ENCODE results near the gene PCDHGA7. TPM values are rescaled to one million over a fixed set of nuclear protein-coding genes. Genes with fewer than 3 reads are reported as not detected.
"Not testable (repeated sequence)": the region's sequence is repeated elsewhere in the genome, so short reads cannot be mapped to it uniquely, and the experiment has no call there.

Gene PCDHGA7
- polyA plus RNA-seq, 1 experiment = 3.6 TPM

GRCh38 chr5:141369994-141370848, 12.3 kb upstream of the PCDHGA7 start, which contains the start of gene PCDHGB3:
Gene PCDHGB3 (plus strand): TSS chr5:141370242. CDS start chr5:141370395, 153 bp downstream.
- ChIA-PET POLR2A (interaction anchor here (0.6 kb wide), 1 partner anchor 198 kb away, joined by 3 read pairs; no protein-coding TSS in a partner anchor), CTCF (interaction anchor here (0.8 to 3.5 kb wide), 30 partner anchors 10 to 197 kb away, joined by 3 to 18 read pairs (median 4); partner anchors contain the start of genes PCDHB12, PCDHB9, PCDHGA10 and PCDHGA11)
- TF ChIP-seq, protein P1, sequence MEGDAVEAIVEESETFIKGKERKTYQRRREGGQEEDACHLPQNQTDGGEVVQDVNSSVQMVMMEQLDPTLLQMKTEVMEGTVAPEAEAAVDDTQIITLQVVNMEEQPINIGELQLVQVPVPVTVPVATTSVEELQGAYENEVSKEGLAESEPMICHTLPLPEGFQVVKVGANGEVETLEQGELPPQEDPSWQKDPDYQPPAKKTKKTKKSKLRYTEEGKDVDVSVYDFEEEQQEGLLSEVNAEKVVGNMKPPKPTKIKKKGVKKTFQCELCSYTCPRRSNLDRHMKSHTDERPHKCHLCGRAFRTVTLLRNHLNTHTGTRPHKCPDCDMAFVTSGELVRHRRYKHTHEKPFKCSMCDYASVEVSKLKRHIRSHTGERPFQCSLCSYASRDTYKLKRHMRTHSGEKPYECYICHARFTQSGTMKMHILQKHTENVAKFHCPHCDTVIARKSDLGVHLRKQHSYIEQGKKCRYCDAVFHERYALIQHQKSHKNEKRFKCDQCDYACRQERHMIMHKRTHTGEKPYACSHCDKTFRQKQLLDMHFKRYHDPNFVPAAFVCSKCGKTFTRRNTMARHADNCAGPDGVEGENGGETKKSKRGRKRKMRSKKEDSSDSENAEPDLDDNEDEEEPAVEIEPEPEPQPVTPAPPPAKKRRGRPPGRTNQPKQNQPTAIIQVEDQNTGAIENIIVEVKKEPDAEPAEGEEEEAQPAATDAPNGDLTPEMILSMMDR (IDR thresholded peaks at IDR 0.05; ENCODE audit: insufficient read depth, low read depth, low read length) = peak; percentile 61
- no peaks in the 10 kb centered on the region; the same call in none of the 2 replicates for H3K27me3 ChIP-seq (ENCODE audit: control insufficient read depth, insufficient read depth, low read length)
- H3K36me3 ChIP-seq (ENCODE audit: control insufficient read depth, insufficient read depth, low read length) = no peaks in the 10 kb centered on the region
- H3K4me3 ChIP-seq (ENCODE audit: low read depth, low read length) = peak within 1 kb of the TSS; percentile 24
- DNase-seq (ENCODE audit: low read depth) = no peak

- no peaks in the 10 kb centered on the region; the same call in 1 of the 2 replicates for H3K27me3 ChIP-seq (ENCODE audit: control insufficient read depth, insufficient read depth, low read length)
- H3K4me3 ChIP-seq (ENCODE audit: low read depth, low read length) = no peak overlapping the region
- CTCF ChIA-PET = interaction anchor here (0.7 to 3.5 kb wide), 9 partner anchors 8 to 195 kb away, joined by 3 to 18 read pairs (median 4); partner anchors contain the start of genes PCDHGA10, PCDHGA7, PCDHGB1 and PCDHGB4
- POLR2A ChIA-PET = no interaction called here
- no peak for DNase-seq (ENCODE audit: low read depth)
- no peaks in the 10 kb centered on the region for H3K36me3 ChIP-seq (ENCODE audit: control insufficient read depth, insufficient read depth, low read length)
- TF ChIP-seq, protein P1 (IDR thresholded peaks at IDR 0.05; ENCODE audit: insufficient read depth, low read depth, low read length) = no peak
These were observed 10.7 kb upstream of the PCDHGA7 start for GRCh38 chr5:141371572-141372475.

GRCh38 chr5:141373673-141374317, 8.7 kb upstream of the PCDHGA7 start, which contains the start of gene PCDHGA6:
Gene PCDHGA6 (plus strand): TSS chr5:141373891. CDS start chr5:141374084, 193 bp downstream.
- Histone ChIP-seq H3K36me3 (ENCODE audit: control insufficient read depth, insufficient read depth, low read length) (no peaks in the 10 kb centered on the region), H3K4me3 (ENCODE audit: low read depth, low read length) (peak within 1 kb of the TSS; percentile 30), H3K27me3 (ENCODE audit: control insufficient read depth, insufficient read depth, low read length) (no peaks in the 10 kb centered on the region; the same call in 1 of the 2 replicates)
- ChIA-PET CTCF (interaction anchor here (0.9 to 2.2 kb wide), 13 partner anchors 10 to 192 kb away, joined by 3 to 14 read pairs (median 4); partner anchors contain the start of genes PCDHGA11, PCDHGA4, PCDHGA5 and PCDHGB6), POLR2A (no interaction called here)
- TF ChIP-seq, protein P1 (IDR thresholded peaks at IDR 0.05; ENCODE audit: insufficient read depth, low read depth, low read length) = peak; percentile 56; the same call in 1 of the 2 replicates
- DNase-seq (ENCODE audit: low read depth) = no peak

- CTCF ChIA-PET = interaction anchor here (0.9 to 2.2 kb wide), 16 partner anchors 10 to 193 kb away, joined by 3 to 14 read pairs (median 4); partner anchors contain the start of genes PCDHGA10, PCDHGA11, PCDHGA4 and PCDHGA5
- Histone ChIP-seq H3K4me3 (ENCODE audit: low read depth, low read length) (no peak overlapping the region), H3K36me3 (ENCODE audit: control insufficient read depth, insufficient read depth, low read length) (no peaks in the 10 kb centered on the region), H3K27me3 (ENCODE audit: control insufficient read depth, insufficient read depth, low read length) (no peaks in the 10 kb centered on the region; the same call in 1 of the 2 replicates)
- POLR2A ChIA-PET = no interaction called here
- DNase-seq (ENCODE audit: low read depth) = no peak
- TF ChIP-seq, protein P1 (IDR thresholded peaks at IDR 0.05; ENCODE audit: insufficient read depth, low read depth, low read length) = no peak
These were observed 7.9 kb upstream of the PCDHGA7 start for GRCh38 chr5:141374627-141375026.

DNA sequence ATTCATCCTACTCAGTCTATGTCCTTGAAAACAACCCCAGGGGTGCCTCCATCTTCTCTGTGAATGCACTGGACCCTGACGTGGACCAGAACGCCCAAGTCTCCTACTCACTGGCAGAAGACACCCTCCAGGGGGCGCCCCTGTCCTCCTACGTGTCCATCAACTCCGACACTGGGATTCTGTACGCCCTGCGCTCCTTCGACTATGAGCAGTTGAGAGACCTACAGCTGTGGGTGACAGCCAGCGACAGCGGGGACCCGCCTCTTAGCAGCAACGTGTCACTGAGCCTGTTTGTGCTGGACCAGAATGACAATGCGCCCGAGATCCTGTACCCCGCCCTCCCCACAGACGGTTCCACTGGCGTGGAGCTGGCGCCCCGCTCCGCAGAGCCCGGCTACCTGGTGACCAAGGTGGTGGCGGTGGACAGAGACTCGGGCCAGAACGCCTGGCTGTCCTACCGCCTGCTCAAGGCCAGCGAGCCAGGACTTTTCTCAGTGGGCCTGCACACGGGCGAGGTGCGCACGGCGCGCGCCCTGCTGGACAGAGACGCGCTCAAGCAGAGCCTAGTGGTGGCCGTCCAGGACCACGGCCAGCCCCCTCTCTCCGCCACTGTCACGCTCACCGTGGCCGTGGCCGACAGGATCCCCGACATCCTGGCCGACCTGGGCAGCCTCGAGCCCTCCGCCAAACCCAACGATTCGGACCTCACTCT, 6.9 kb upstream of the PCDHGA7 start:
- H3K4me3 ChIP-seq (ENCODE audit: low read depth, low read length); H3K36me3 ChIP-seq (ENCODE audit: control insufficient read depth, insufficient read depth, low read length); H3K27me3 ChIP-seq (ENCODE audit: control insufficient read depth, insufficient read depth, low read length); POLR2A ChIA-PET; DNase-seq (ENCODE audit: low read depth): not testable (repeated sequence)
- CTCF ChIA-PET = interaction anchor here (0.9 to 1.9 kb wide), 5 partner anchors 11 to 192 kb away, joined by 3 to 7 read pairs (median 4); partner anchors contain the start of gene TAF7
